GM12892 (cell line): ENCODE measurements around the gene CELF2.

ENCODE experiments used
- POLR2A ChIP-seq: IDR thresholded peaks from 2 replicates; pipeline ENCODE4 v1.6.1; 2011; ENCODE audit warnings: low read depth, low read length, control low read depth
- POLR2AphosphoS5 ChIP-seq: IDR thresholded peaks from 2 replicates; pipeline ENCODE4 v1.6.1; 2011; ENCODE audit warnings: low read depth, low read length, control low read depth
- TAF1 ChIP-seq: IDR thresholded peaks from 2 replicates; pipeline ENCODE4 v1.6.1; 2011; ENCODE audit warnings: low read depth, mild to moderate bottlenecking, control low read depth, low read length, borderline replicate concordance

DNA sequence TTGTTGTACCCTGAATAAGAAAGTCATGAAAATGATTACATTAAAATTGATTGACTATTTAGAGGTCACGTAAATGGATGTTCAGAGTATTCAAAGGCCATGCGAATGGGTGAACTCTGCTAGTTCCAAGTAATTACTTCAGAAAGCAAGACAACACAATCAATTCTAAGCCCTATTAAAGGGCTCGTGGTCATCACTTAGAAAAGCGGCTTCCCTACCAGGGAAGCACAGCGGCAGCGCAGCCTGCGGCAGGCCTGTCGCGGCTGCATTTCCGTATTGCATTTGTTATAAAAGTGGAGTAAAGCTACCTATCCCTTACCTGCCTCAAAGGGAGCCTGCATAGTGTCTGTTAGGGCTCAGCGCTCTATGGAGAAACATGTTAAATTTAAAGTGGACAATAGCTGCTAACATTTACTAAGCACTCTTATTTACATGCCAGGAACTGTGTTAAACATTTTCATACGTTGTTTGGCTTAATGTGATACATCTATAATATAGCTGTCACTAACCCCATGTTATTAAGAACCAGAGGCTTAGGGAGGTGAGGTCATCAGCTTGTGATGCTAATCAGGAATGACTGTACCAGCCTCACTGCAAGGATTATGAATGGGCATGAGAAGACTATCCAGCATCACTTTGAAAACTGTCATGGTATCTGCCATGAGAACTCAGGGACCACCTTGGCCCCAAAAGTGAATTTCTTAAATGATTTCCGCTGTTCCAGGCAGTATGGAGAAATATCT is 187.5 kb downstream of the CELF2 start:
- TF ChIP-seq POLR2A = 0 out of 2 replicates have a peak, but pooled peaks have one; percentile 20
- no peak for TF ChIP-seq POLR2AphosphoS5
- TF ChIP-seq TAF1 = no peak
